Osteocyte (in vitro differentiated cells): ENCODE data around the gene MTCL1. TPM values are rescaled to one million over a fixed set of nuclear protein-coding genes. Genes with fewer than 3 reads are reported as not detected.

ENCODE experiments used
- DNase-seq: peaks from one replicate; pipeline ENCODE4 v3.0.0; 2021; ENCODE audit warnings: mixed read lengths; ENCODE audit not compliant: unreplicated experiment; ENCODE audit errors: extremely low spot score
- H3K27ac Mint-ChIP-seq: one replicate; pipeline ENCODE4 v1.8.0; 2021; ENCODE audit warnings: mild to moderate bottlenecking, mixed read lengths; ENCODE audit not compliant: unreplicated experiment
- H3K27me3 Mint-ChIP-seq: one replicate; pipeline ENCODE4 v1.8.0; 2021; ENCODE audit warnings: mixed read lengths; ENCODE audit not compliant: unreplicated experiment
- H3K36me3 Mint-ChIP-seq: one replicate; pipeline ENCODE4 v1.8.0; 2021; ENCODE audit warnings: mixed read lengths; ENCODE audit not compliant: unreplicated experiment
- H3K4me1 Mint-ChIP-seq: one replicate; pipeline ENCODE4 v1.8.0; 2021; ENCODE audit warnings: mixed read lengths; ENCODE audit not compliant: unreplicated experiment
- H3K4me3 Mint-ChIP-seq: one replicate; pipeline ENCODE4 v1.8.0; 2021; ENCODE audit warnings: mild to moderate bottlenecking, moderate library complexity, mixed read lengths; ENCODE audit not compliant: unreplicated experiment
- H3K9me3 Mint-ChIP-seq: one replicate; pipeline ENCODE4 v1.8.0; 2021; ENCODE audit warnings: mixed read lengths; ENCODE audit not compliant: unreplicated experiment
- CTCF ChIP-seq: fragments of 200-600 bp; sonication (generic); IDR thresholded peaks from 2 replicates; pipeline ENCODE4 v1.5.0; 2021; ENCODE audit warnings: antibody characterized with exemption, mild to moderate bottlenecking, moderate library complexity
- total RNA-seq: library from RNA; stranded (reverse); gene quantifications from 2 replicates; pipeline ENCODE4 v1.2.1, GENCODE V29; 2021

Gene MTCL1
- total RNA-seq, 1 donor from 2014 or later, result 56.9 TPM

DNA sequence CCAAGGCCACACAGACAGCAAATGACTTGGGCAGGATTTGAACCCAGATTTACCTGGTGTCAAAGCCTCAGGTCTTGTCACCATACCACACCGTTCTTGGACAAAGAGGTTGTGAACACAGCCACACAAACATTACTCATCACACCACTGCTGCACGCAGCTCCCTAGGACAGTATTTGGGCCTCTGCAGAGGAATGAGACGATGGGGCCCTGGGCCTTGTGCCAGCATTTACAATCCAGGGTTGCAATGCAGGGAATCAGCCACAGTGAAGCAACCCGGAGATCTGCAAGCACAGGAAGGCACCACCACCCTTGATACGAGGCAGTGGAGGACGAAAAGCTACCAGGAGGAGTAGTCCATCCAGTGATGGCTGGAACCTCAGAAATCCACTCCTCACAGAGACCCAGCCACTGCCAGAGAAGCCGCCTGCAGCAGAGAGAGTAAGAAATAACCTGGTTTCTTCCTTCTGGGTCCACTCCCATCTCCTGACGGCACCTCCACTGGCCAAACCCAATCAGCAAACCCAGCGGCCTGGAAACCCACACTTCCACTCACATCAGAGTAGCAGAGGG lies 3.7 kb upstream of the MTCL1 start:
- H3K36me3 Mint-ChIP-seq, result no peaks in the 10 kb centered on the region
- H3K4me3 Mint-ChIP-seq, result no peak overlapping the region
- H3K27ac Mint-ChIP-seq, result peak overlapping the region; percentile 29
- no peak for TF ChIP-seq CTCF
- H3K27me3 Mint-ChIP-seq, result no peaks in the 10 kb centered on the region
- H3K4me1 Mint-ChIP-seq, result peaks cover 23% of the 10 kb centered on the region
- no peaks in the 10 kb centered on the region for H3K9me3 Mint-ChIP-seq
- no peak for DNase-seq

- Mint-ChIP-seq H3K9me3 (no peaks in the 10 kb centered on the region), H3K4me3 (no peak overlapping the region), H3K4me1 (peaks cover 29% of the 10 kb centered on the region), H3K36me3 (no peaks in the 10 kb centered on the region), H3K27me3 (no peaks in the 10 kb centered on the region), H3K27ac (no peak overlapping the region)
- no peak for DNase-seq
- no peak for TF ChIP-seq CTCF
Observed at GRCh38 chr18:8702668-8703067, 2.7 kb upstream of the MTCL1 start.

GRCh38 chr18:8703092-8703709 lies 2.2 kb upstream of the MTCL1 start:
- H3K4me1 Mint-ChIP-seq, result peaks cover 34% of the 10 kb centered on the region
- no peak overlapping the region for H3K4me3 Mint-ChIP-seq
- H3K9me3 Mint-ChIP-seq, result no peaks in the 10 kb centered on the region
- no peak overlapping the region for H3K27ac Mint-ChIP-seq
- no peak for TF ChIP-seq CTCF
- no peaks in the 10 kb centered on the region for H3K36me3 Mint-ChIP-seq
- peak; percentile 74 for DNase-seq
- no peaks in the 10 kb centered on the region for H3K27me3 Mint-ChIP-seq

DNA sequence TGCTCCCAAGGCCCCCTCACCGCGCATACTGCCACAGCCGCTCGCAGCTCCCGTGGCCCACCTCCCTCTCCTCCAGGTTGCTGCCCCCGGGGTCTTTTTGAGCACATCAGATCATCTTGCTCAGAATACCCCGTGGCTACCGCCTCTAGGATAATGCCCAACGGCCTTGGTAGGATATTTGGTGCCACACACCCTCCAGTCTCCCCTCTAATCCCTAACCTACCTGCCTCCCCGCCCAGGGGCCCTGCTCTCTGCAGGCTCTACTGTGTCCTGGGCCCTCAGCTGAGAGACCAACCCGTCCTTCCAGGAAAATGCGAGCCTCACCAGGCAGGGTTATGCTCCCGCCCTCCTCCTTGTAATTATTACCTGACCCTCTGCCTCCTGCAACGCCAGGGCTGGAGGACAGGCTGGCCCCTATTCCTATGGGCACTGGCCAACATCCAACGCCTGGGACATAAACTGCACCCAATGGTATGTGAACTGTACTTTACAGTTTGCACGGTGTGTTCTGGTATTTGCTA lies 1.5 kb upstream of the MTCL1 start:
- Mint-ChIP-seq H3K4me3 (peak overlapping the region; percentile 82), H3K27me3 (no peaks in the 10 kb centered on the region), H3K36me3 (no peaks in the 10 kb centered on the region), H3K27ac (peak overlapping the region; percentile 94), H3K9me3 (no peaks in the 10 kb centered on the region), H3K4me1 (peaks cover 41% of the 10 kb centered on the region)
- DNase-seq, result peak; percentile 75
- TF ChIP-seq CTCF, result no peak

DNA sequence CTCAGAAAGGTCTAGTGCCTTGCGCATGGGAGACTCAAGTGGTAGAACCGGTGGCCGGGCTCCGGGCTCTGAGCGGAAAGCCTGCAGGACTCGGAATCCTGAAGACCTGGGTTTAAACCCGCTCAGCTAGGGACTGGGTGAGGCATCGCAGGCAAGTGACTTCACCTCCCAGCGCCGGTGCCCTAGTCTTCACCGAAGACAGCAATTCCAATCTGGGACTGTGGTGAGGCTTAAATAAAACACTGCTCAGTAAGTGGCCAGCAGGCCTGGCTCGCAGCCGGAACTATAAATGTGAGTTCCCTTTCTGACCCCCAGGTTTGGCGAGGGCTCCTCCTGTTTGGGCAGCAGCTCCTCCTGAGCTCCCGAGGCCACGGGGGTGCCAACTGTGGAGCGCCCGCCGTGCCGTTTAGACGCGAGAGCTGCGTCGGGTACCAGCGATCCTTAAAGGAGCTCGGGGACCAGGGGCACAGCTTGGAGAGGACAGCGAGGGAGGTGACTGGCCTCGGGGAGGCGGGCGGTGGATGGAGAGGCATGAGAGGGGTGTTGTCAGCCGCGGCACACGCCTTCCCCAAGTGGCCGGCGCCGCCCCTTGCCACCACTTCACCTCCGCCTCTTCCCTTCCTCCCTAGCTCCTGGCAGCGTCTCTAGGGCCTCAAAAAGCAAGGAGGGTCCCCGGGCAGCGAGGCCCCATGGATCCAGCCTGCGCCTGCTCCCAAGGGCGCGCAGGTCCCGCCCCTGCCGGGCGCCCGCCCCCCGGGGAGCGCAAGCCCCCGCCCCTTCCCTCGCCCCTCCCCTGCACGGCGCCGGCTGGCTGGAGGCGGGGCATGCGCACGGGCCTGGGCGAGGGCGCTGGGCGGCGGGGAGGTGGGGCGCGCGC lies 757 bp upstream of the MTCL1 start:
- DNase-seq, result peak; percentile 97
- peak overlapping the region; percentile 82 for H3K4me3 Mint-ChIP-seq
- H3K36me3 Mint-ChIP-seq, result no peaks in the 10 kb centered on the region
- TF ChIP-seq CTCF, result no peak
- H3K9me3 Mint-ChIP-seq, result no peaks in the 10 kb centered on the region
- H3K4me1 Mint-ChIP-seq, result peaks cover 46% of the 10 kb centered on the region
- peak overlapping the region; percentile 94 for H3K27ac Mint-ChIP-seq
- no peaks in the 10 kb centered on the region for H3K27me3 Mint-ChIP-seq
